ENCODE results near the gene EIF1AD. TPM values are rescaled to one million over a fixed set of nuclear protein-coding genes. Genes with fewer than 3 reads are reported as not detected.

Gene EIF1AD
- total RNA-seq = 30.2 and 45.1 TPM in 2 replicates

DNA sequence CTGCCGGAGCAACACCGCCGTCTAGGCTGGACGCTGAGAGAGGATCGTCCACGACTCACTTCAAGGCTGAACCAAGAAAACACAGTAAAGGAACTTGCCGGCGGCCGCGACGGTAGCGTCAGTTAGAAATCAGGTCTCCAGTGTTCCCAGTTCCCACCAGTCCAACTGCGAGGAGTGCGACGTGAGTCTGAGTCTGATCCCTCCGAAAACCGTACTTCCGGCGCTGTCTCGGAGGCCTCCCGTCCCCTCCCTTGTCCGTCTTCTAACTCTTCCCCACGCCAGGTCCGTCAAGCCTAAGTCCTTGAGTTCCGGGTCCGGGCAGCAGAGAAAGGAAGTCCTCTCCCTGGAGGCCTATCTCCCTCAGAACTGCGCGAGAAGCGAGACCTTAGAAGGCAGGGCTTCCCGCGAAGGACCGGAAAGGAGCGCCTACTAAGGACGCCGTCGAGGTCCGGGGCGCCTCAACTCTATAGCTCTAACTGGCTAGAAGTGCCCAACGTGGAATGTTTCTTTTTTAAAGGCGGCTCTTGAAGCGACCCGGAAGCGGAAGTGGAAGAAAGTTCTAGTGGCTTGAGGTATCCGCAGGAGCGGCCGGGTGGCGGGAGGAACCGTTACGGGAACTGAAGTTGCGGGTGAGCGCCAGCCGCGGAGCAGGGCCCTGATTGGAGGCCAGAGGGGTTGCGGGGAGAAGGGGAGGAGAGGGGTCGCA is at the start of gene EIF1AD, which contains the start of gene BANF1:
EIF1AD (minus strand) TSS at position 216 of the 706 bp plus-strand sequence. CDS start 1,768 bp downstream, outside the sequence.
BANF1 (plus strand) TSS at position 562 of the 706 bp plus-strand sequence. CDS start 748 bp downstream, outside the sequence.

GRCh38 chr11:66048547-66049323 is 46.8 kb upstream of the EIF1AD start, which contains the start of gene GAL3ST3:
Gene GAL3ST3 (minus strand): TSS chr11:66049161. CDS start chr11:66045415, 3,746 bp downstream.

GRCh38 chr11:66026017-66026529 is 24.1 kb upstream of the EIF1AD start, which contains the start of gene CATSPER1:
Gene CATSPER1 (minus strand): TSS chr11:66026479. CDS start chr11:66026379, 100 bp downstream.

DNA sequence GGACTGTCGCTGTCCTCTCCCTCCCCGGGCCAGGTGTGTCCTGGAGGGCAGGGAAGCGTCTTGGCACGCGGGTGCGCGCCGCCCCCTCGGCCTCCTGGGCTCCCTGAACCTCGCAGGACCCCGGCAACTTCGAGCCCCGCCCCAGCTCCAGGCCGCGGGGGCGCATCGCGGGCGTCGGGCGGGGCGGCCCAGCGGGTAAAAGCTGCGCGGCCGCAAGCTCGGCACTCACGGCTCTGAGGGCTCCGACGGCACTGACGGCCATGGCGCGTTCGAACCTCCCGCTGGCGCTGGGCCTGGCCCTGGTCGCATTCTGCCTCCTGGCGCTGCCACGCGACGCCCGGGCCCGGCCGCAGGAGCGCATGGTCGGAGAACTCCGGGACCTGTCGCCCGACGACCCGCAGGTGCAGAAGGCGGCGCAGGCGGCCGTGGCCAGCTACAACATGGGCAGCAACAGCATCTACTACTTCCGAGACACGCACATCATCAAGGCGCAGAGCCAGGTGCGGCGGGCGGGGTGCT is 9.9 kb upstream of the EIF1AD start, which contains the start of gene CST6:
CST6 (plus strand) TSS at position 224 of the 519 bp plus-strand sequence; CDS start at position 261, 37 bp downstream.

DNA sequence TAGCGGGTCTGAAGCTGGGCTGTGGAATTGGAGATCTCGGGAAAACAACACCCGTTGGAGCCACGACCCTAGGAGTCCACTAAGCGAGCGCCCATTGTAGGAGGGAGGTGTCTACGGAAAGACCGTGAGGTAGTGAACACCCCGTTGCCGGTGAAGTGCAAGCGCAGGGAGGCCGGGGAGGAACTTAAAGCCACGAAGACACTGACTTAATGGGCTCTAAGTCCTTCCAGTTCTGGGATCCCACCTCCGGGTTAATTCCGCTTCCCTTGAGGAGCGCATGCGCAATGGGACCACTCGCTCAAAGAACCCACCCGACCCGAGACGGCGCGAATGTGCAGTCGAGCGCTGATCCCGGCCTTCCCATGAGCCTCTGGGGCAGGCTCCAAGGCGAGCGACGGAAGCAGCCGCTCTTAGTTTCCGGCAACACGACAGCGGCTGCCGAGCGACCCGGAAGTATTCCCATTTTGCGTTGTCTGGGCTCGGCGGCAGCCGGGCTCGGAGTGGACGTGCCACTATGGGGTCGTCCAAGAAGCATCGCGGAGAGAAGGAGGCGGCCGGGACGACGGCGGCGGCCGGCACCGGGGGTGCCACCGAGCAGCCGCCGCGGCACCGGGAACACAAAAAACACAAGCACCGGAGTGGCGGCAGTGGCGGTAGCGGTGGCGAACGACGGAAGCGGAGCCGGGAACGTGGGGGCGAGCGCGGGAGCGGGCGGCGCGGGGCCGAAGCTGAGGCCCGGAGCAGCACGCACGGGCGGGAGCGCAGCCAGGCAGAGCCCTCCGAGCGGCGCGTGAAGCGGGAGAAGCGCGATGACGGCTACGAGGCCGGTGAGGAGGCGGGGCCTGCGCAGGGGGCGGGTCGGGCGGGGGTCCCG is 40.5 kb downstream of the EIF1AD start, which contains the start of gene SART1:
SART1 (plus strand) TSS at position 468 of the 874 bp plus-strand sequence; CDS start at position 515, 47 bp downstream.

Other genes with a start within 250 kb of the EIF1AD start
- gene AP5B1, start 221.2 kb downstream of the EIF1AD start, total RNA-seq = 6.8 and 8.1 TPM in 2 replicates
- not detected in 2 replicates for gene OVOL1, start 215.1 kb downstream of the EIF1AD start, total RNA-seq
- 1.9 TPM in 1 of 2 replicates, not detected in the other for gene SNX32, start 168.2 kb downstream of the EIF1AD start, total RNA-seq
- gene CFL1, start 144.0 kb downstream of the EIF1AD start, total RNA-seq = 1,095 and 1,455 TPM in 2 replicates
- gene MUS81, start 141.7 kb downstream of the EIF1AD start, total RNA-seq = 47.4 and 53.3 TPM in 2 replicates
- gene EFEMP2, start 129.4 kb downstream of the EIF1AD start, total RNA-seq = 15.3 and 20.5 TPM in 2 replicates
- not detected in 2 replicates for gene CTSW, start 122.3 kb downstream of the EIF1AD start, total RNA-seq
- 133 and 257 TPM in 2 replicates for gene FIBP, start 113.7 kb downstream of the EIF1AD start, total RNA-seq
- gene CCDC85B, start 111.5 kb downstream of the EIF1AD start, total RNA-seq = 195 and 218 TPM in 2 replicates
- 12.7 and 20.2 TPM in 2 replicates for gene FOSL1, start 101.8 kb downstream of the EIF1AD start, total RNA-seq
- 13.3 and 15.7 TPM in 2 replicates for gene C11orf68, start 83.1 kb downstream of the EIF1AD start, total RNA-seq
- 114 and 131 TPM in 2 replicates for gene DRAP1, start 82.7 kb downstream of the EIF1AD start, total RNA-seq
- gene TSGA10IP, start 56.7 kb downstream of the EIF1AD start, total RNA-seq = not detected in 2 replicates
- 33.5 and 74.5 TPM in 2 replicates for gene SART1, start 40.4 kb downstream of the EIF1AD start, total RNA-seq
- 28.6 and 41.9 TPM in 2 replicates for gene BANF1, start 346 bp upstream of the EIF1AD start, total RNA-seq
- not detected in 2 replicates for gene CST6, start 9.9 kb upstream of the EIF1AD start, total RNA-seq
- under 0.01 and 0.61 TPM in 2 replicates for gene CATSPER1, start 24.3 kb upstream of the EIF1AD start, total RNA-seq
- not detected in 2 replicates for gene GAL3ST3, start 47.0 kb upstream of the EIF1AD start, total RNA-seq
- gene SF3B2, start 50.2 kb upstream of the EIF1AD start, total RNA-seq = 99.4 and 114 TPM in 2 replicates
- 12.7 and 17.8 TPM in 2 replicates for gene PACS1, start 68.1 kb upstream of the EIF1AD start, total RNA-seq